ENCODE data around the gene TSHZ2. TPM values are rescaled to one million over a fixed set of nuclear protein-coding genes. Genes with fewer than 3 reads are reported as not detected.
"Not testable (repeated sequence)": the region's sequence is repeated elsewhere in the genome, so short reads cannot be mapped to it uniquely, and the experiment has no call there.

The TSHZ2 gene
- polyA plus RNA-seq, 4 donors: 11.0 to 14.5 (median 14.3) TPM

DNA sequence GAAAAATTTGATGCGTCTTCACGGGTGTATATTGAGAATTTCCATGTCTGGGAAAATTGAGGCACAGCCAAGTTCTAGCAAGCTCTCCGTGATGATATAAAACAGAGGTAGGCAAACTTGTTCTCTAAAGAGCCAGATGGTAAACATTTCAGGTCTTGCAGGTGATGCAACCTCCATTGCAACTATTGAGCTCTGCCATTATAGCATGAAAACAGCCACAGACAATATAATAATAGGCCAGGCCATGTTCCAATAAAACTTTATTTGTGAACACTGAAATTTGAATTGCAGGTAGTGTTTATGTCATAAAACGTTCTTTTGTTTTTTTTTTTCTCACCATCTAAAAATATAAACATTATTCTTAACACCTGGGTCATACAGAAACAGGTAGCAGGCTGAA, 453.3 kb downstream of the TSHZ2 start:
- DNase-seq (ENCODE audit: low read depth in 4 of 4, low spot score in 2 of 4): no peak

DNA sequence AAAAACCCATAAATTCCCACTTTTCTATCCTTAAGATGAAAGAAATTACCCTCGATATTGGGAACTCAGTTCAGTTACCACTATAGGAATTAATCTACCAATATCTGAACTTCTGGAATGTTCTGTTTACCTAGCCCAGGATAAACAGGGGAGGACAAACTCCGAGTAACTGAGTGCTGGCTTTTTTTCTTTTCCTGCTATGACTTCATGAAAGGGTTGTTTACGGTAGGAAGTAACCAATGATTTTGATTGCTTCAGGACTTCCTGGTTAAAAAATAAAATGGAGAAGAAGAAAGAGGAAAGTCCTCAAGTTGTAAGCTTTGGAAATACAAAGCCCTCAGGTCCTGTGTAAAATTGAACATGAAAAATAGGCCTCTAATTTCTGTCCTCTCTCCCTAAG, 453.8 kb downstream of the TSHZ2 start:
- no peak for DNase-seq (ENCODE audit: low read depth in 4 of 4, low spot score in 2 of 4)

DNA sequence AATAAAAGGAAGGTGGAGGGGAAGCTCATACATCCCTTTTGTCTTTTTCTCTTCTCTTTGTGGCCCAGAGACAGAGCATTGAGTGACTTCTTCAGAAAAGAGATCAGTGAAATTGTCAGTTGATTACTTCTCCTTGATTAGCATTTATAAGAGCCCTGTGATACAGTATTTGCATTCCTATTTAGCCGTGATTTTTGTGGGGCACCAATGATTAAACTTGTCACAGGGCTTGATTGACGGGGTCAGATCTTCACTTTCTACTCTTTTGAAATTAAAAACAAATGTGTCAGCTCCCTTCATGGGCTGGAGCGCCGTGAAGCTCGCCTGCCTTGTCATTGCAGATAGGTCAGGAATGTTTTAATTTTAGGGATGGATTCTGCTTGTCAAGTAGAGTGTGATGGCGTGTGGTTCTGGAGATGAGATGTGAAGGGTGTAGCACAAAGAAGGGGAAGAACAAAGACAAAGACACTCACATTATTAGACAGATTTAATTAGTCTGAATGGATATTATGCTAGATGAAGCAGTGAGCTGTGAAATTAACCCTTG, 454.7 kb downstream of the TSHZ2 start:
- no peak for DNase-seq (ENCODE audit: low read depth in 4 of 4, low spot score in 2 of 4)

DNA sequence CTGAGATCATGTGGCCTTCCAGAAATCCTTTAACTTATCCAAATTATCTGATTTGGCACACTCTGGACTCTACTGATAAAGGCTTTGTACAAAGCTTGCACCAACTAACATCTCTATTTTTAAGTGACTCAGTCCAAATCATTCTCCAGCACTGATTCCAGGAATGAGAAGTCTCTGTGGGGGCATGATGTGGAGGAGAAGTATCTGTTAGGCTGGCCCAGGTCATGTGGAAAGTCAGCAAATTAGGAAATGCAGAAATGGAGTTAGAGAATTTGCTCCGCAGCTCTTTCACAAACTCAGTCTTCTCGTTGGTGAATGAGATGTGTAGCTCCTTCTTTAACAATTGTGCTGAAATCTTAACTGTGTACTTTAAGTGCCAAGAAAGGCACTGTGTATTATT, 455.8 kb downstream of the TSHZ2 start:
- DNase-seq (ENCODE audit: low read depth in 4 of 4, low spot score in 2 of 4): no peak

GRCh38 chr20:53428588-53428987, 456.4 kb downstream of the TSHZ2 start:
- no peak for DNase-seq (ENCODE audit: low read depth in 4 of 4, low spot score in 2 of 4)

DNA sequence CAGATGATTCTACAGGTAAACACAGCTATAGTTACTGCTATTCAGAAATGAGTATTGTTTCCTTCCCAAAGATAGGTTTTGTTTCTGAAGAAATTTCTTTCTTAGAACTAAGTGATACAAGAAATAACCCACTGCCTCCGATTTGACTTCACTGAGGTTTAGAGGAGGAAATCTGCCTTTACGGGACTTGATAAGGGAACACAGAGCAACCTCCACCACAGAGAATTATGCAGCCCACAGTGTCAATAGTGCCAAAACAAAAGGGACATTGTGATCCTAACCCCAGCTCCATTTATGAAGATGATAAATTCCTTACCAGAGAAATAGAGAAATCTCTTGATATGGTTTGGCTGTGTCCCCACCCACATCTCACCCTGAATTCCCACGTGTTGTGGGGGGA, 456.8 kb downstream of the TSHZ2 start:
- no peak for DNase-seq (ENCODE audit: low read depth in 4 of 4, low spot score in 2 of 4)

DNA sequence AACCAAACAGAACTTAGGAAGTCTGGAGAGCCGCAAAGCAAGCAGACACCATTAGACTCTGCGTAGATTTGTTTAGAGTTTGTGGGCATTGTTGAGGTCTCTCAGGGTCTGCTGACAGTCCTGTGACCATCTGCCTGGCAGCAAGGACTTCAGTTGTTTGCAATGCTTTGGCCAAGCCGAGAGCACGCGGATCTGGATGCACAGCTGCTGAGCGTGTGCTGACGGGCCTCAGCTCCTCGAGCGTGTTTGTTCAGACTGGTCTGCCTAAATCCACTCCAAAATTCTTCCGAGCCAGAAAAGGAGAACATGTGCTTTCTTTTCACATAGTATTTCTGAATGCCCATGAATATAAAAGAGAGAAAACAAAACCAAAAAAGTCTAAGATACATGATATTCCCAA, 462.5 kb downstream of the TSHZ2 start:
- no peak for DNase-seq (ENCODE audit: low read depth in 4 of 4, low spot score in 2 of 4)

- not testable (repeated sequence) for DNase-seq (ENCODE audit: low read depth in 4 of 4, low spot score in 2 of 4)
Observed at GRCh38 chr20:53436927-53437326, 464.8 kb downstream of the TSHZ2 start.

DNA sequence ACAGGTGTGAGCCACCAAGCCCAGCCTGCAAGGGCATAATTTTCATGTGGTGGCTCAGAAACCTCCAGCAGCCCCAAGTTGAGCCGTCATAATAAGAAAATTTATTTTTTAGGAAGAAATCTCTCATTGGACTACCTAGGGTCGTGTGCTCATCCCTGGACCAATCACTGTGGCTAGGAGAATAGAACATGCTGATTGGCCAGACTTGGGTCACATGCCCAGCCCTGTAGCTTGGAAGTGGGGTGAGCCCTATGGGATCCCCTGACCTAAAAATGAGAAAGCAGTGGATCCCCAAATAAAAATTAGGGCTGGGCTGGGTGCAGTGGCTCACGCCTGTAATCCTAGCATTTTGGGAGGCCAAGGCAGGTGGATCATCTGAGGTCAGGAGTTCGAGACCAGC, 466.2 kb downstream of the TSHZ2 start:
- no peak for DNase-seq (ENCODE audit: low read depth in 4 of 4, low spot score in 2 of 4)

DNA sequence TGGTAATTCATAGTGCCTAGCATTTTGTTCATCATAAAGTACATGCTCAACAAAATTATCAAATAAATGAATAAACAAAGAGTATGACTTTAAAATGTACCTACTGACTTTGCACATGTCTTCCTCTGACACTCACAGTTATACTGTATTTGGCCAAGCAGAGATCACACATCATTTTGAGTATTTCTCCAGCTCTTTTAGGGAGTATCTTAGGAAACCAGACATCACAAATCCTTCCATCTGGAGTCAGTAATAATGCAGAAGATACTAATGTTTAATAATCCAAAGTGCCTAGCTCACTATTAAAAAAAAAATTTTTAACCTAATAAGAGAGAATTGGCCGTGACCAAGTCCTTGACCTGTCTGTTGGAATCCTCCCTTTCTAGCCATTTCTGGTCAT, 466.9 kb downstream of the TSHZ2 start:
- DNase-seq (ENCODE audit: low read depth in 4 of 4, low spot score in 2 of 4): no peak

GRCh38 chr20:53439616-53440015, 467.5 kb downstream of the TSHZ2 start:
- DNase-seq (ENCODE audit: low read depth in 4 of 4, low spot score in 2 of 4): no peak

DNA sequence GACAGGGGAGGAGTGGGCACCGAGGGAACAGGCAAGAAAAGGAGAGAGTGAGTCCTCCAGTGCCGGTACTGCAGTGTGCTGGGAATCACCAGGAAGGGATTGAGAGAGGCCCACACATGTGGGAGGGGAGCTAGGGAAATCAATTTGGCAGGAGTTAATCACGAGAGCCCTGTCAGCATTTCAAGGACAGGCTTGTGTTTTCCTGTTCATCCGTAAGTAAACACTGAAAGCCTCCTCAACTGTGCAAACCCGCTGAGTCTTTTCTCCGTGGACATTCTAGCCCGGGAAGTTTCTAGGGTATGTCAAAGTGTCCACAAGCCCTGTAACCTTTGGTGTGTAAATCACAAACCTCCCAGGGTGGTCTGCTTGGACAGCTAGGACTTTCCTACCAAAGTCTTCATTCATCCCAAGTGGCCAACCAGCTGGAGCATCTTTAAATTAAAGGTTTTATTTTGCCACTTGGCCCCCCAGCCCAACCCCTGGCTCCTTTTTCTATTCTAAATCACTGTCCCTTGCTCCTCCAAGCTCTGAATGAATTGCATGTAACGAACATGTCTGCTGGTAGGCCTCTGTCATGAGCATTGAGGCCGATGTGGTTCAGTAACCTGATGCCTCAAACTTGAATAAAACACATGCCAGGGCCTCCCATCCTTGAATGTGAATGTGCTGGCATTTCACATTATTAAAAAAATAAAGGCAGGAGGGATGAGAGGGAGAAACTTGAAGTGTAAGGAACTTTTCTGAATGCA, 472.4 kb downstream of the TSHZ2 start:
- DNase-seq (ENCODE audit: low read depth in 4 of 4, low spot score in 2 of 4): peak; percentile 69 to 88 (median 84)

- DNase-seq (ENCODE audit: low read depth in 4 of 4, low spot score in 2 of 4): peak in 3 of 4 donors; percentile 7 to 45 (median 26)
Observed at GRCh38 chr20:53445321-53445731, 473.2 kb downstream of the TSHZ2 start.

- DNase-seq (ENCODE audit: low read depth in 4 of 4, low spot score in 2 of 4): no peak
Observed at GRCh38 chr20:53445932-53446331, 473.8 kb downstream of the TSHZ2 start.

- no peak for DNase-seq (ENCODE audit: low read depth in 4 of 4, low spot score in 2 of 4)
Observed at GRCh38 chr20:53447316-53447715, 475.2 kb downstream of the TSHZ2 start.

DNA sequence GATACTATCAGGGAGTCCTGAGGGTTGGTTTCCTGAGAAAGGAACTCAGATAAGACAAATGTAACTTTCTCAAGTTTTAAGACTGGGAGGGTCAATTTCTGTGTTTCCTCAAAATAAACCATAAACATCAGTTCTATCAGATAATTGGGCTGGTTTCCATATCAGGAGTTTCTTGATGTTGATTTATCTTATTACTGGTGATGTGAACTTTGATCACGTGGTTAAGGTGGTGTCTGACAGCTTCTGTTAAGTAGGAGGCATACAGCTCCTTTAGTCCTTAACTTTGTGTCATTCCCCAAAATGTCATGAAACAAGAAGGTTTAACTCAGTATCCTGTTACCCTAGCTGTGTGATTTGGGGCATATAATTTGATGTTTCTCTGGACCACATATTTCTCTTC, 476.3 kb downstream of the TSHZ2 start:
- DNase-seq (ENCODE audit: low read depth in 4 of 4, low spot score in 2 of 4): no peak

DNA sequence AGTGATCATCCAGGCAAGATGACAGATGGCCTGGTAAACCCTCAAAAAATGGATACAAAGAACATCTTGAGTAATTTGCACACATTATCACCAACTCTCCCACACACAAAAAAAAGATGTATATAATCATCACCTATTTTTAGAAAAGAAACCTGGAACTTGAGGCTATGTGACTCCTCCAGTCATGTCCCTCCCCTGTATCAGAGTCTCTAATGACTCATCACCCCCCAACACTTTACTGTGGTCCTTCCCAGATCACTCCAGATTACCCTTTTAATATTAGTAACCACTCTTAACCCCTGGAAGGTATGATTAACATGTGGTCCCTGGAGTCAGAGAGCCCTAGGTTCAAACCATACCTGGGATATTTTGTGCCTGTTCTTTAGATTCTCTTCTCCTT, 476.7 kb downstream of the TSHZ2 start:
- DNase-seq (ENCODE audit: low read depth in 4 of 4, low spot score in 2 of 4): no peak

- DNase-seq (ENCODE audit: low read depth in 4 of 4, low spot score in 2 of 4): no peak
Observed at GRCh38 chr20:53453076-53453475, 480.9 kb downstream of the TSHZ2 start.

- DNase-seq (ENCODE audit: low read depth in 4 of 4, low spot score in 2 of 4): no peak
Observed at GRCh38 chr20:53454675-53455276, 482.6 kb downstream of the TSHZ2 start.

GRCh38 chr20:53463101-53463972, 491.2 kb downstream of the TSHZ2 start:
- DNase-seq (ENCODE audit: low read depth in 4 of 4, low spot score in 2 of 4): no peak

DNA sequence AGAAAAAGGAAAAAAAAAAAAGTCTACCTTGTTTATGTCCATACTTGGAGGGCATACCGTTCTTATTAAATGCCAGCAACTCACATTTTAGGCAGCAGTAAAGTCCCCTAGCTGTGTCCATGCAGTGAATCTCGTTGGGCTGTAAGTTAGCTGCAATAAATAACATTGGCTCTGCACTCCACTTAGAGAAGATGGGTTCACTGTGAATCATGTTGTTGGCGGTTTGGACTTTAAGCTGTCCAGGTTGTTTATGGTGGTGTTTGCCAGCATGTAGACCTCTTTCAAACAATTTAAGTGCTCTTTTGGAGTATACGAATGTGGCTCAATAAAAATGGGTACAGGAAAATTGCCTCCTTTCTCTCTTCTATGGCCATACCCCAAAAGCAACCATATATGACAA, 494.1 kb downstream of the TSHZ2 start:
- no peak for DNase-seq (ENCODE audit: low read depth in 4 of 4, low spot score in 2 of 4)
